Endothelial cell of umbilical vein (primary cell): ENCODE results near the gene ODF2L. TPM values are rescaled to one million over a fixed set of nuclear protein-coding genes. Genes with fewer than 3 reads are reported as not detected.

Experiments
- BruUV-seq: library from RNA; stranded (reverse); fragments of 400-500 nt; replicated peaks from 2 replicates; lab custom pipeline; 2021; lab: Mats Ljungman, UMichigan
- CTCF ChIA-PET: fragments of 300-600, 350-600 bp; sonication (Branson Sonifier 250); formaldehyde crosslinking; loops from one replicate; lab custom pipeline; 2021; ENCODE audit warnings: antibody characterized with exemption, inconsistent platforms; lab: Charles Lee
- POLR2A ChIA-PET: fragments of 300-600, 350-600 bp; sonication (Branson Sonifier 250); formaldehyde crosslinking; loops from one replicate; lab custom pipeline; 2021; ENCODE audit warnings: antibody characterized with exemption, inconsistent platforms; lab: Charles Lee
- DNase-seq: peaks from one replicate; pipeline ENCODE4 v3.0.0-alpha.2; 2011; ENCODE audit warnings: low read depth, low spot score
- FAIRE-seq: peaks from 2 replicates; lab custom pipeline; 2011; peaks lifted over from hg19 to GRCh38; lab: Jason Lieb, UNC
- H2AFZ ChIP-seq: 2 replicates; pipeline ENCODE4 v1.6.0; 2012; ENCODE audit warnings: low read depth, low read length, control low read depth, inconsistent platforms
- H3K27ac ChIP-seq: 2 replicates; pipeline ENCODE4 v1.5.1; 2011; ENCODE audit warnings: low read depth, mild to moderate bottlenecking, control low read depth, low read length, moderate library complexity; ENCODE audit not compliant: insufficient read depth
- H3K27me3 ChIP-seq, 2 experiments: 2 replicates each; pipeline versions ENCODE4 v1.6.0 to v1.6.1; 2011; ENCODE audit warnings: low read length in 2 of 2, mixed read lengths in 1 of 2; ENCODE audit not compliant: control insufficient read depth in 2 of 2, insufficient read depth in 2 of 2
- H3K36me3 ChIP-seq, 2 experiments: 2 replicates in 1 of 2; 3 replicates in 1 of 2; pipeline ENCODE4 v1.5.1; 2011; ENCODE audit warnings: low read length in 2 of 2, mild to moderate bottlenecking in 1 of 2, moderate library complexity in 1 of 2; ENCODE audit not compliant: control insufficient read depth in 2 of 2, insufficient read depth in 2 of 2; ENCODE audit errors: extremely low read depth in 1 of 2
- H3K4me1 ChIP-seq: 3 replicates; pipeline ENCODE4 v1.5.1; 2011; ENCODE audit warnings: mild to moderate bottlenecking, low read length; ENCODE audit not compliant: control insufficient read depth, insufficient read depth; ENCODE audit errors: extremely low read depth
- H3K4me2 ChIP-seq: 2 replicates; pipeline ENCODE4 v1.6.1; 2011; ENCODE audit warnings: low read length, control low read depth, mixed read lengths; ENCODE audit not compliant: insufficient read depth
- H3K4me3 ChIP-seq, 3 experiments: fragments of 200-600 bp in 1 of 3; sonication (generic), shearing (Covaris generic) in 1 of 3; replicated peaks in 1 of 3; 2 replicates each; pipeline ENCODE4 v1.5.1; 2011 to 2016; ENCODE audit warnings: control low read depth in 3 of 3, low read length in 3 of 3, mild to moderate bottlenecking in 2 of 3, inconsistent platforms in 1 of 3, low read depth in 1 of 3, moderate library complexity in 1 of 3; ENCODE audit not compliant: insufficient read depth in 1 of 3
- H3K79me2 ChIP-seq: 2 replicates; pipeline ENCODE4 v1.6.0; 2012; ENCODE audit warnings: low read length, inconsistent platforms; ENCODE audit not compliant: control insufficient read depth, insufficient read depth
- H3K9ac ChIP-seq: replicated peaks from 2 replicates; pipeline ENCODE3; 2011; ENCODE audit warnings: low read length, control low read depth; ENCODE audit not compliant: insufficient read depth; ENCODE audit errors: extremely low read depth
- H3K9me1 ChIP-seq: replicated peaks from 3 replicates; pipeline ENCODE4 v1.6.0; 2011; ENCODE audit warnings: mild to moderate bottlenecking, low read length; ENCODE audit not compliant: control insufficient read depth, insufficient read depth; ENCODE audit errors: extremely low read depth
- H3K9me3 ChIP-seq: replicated peaks from 2 replicates; pipeline ENCODE4 v1.5.1; 2012; ENCODE audit warnings: low read length, inconsistent platforms; ENCODE audit not compliant: control insufficient read depth, insufficient read depth
- H4K20me1 ChIP-seq: replicated peaks from 2 replicates; pipeline ENCODE3; 2011; ENCODE audit warnings: mild to moderate bottlenecking, low read length; ENCODE audit not compliant: control insufficient read depth, insufficient read depth; ENCODE audit errors: extremely low read depth
- CTCF ChIP-seq, 2 donors: IDR thresholded peaks; 1 replicate in 1 of 2; 2 replicates in 1 of 2; pipeline ENCODE4 v1.5.1; 2011; ENCODE audit warnings: low read length in 2 of 2, mild to moderate bottlenecking in 2 of 2, moderate library complexity in 2 of 2, control low read depth in 1 of 2, inconsistent platforms in 1 of 2, low read depth in 1 of 2; ENCODE audit not compliant: insufficient read depth in 1 of 2; ENCODE audit errors: extremely low read depth in 1 of 2
- EZH2 ChIP-seq: IDR thresholded peaks from 2 replicates; pipeline ENCODE4 v1.6.1; 2012; ENCODE audit warnings: borderline replicate concordance, low read depth, mild to moderate bottlenecking, moderate library complexity, low read length, inconsistent platforms; ENCODE audit not compliant: severe bottlenecking
- FOS ChIP-seq: IDR thresholded peaks from 2 replicates; pipeline ENCODE4 v1.6.1; 2011; ENCODE audit warnings: mild to moderate bottlenecking, low read length, moderate library complexity, borderline replicate concordance; ENCODE audit not compliant: insufficient read depth
- GATA2 ChIP-seq: IDR thresholded peaks from 2 replicates; pipeline ENCODE4 v1.7.0; 2011; ENCODE audit warnings: low read depth, mild to moderate bottlenecking, moderate library complexity, mixed read lengths, low read length; ENCODE audit not compliant: insufficient read length, insufficient read depth
- JUN ChIP-seq: IDR thresholded peaks from 2 replicates; pipeline ENCODE4 v1.6.1; 2011; ENCODE audit warnings: borderline replicate concordance, low read depth; ENCODE audit not compliant: insufficient read length, insufficient read depth
- MAX ChIP-seq: IDR thresholded peaks from 2 replicates; pipeline ENCODE4 v1.6.1; 2011; ENCODE audit not compliant: insufficient read depth, insufficient read length
- MYC ChIP-seq: IDR thresholded peaks from one replicate; pipeline ENCODE4 v1.6.1; 2011; ENCODE audit warnings: mild to moderate bottlenecking, low read depth, low read length
- POLR2A ChIP-seq: IDR thresholded peaks from 2 replicates; pipeline ENCODE4 v1.6.1; 2012; ENCODE audit warnings: low read depth, mild to moderate bottlenecking, control low read depth, low read length
- POLR2AphosphoS5 ChIP-seq: IDR thresholded peaks from 2 replicates; pipeline ENCODE4 v1.6.1; 2012; ENCODE audit warnings: low read depth, mild to moderate bottlenecking, control low read depth, low read length, moderate library complexity; ENCODE audit not compliant: insufficient read depth
- dilution Hi-C: fragments of 300-500 bp; cut with MboI; formaldehyde crosslinking; loops from one replicate; pipeline ENCODE4 v1.15.0; 2019; ENCODE audit warnings: low sequenced_read_pairs; ENCODE audit not compliant: extremely low pct_ligation_motif_present
- intact Hi-C: fragments of 100-400 bp; cut with micrococcal nuclease; formaldehyde crosslinking; loops from one replicate; pipeline ENCODE4 v1.10.0; 2022
- microRNA-seq: library from miRNA; unstranded; fragments of <30 nt; microRNA quantifications from one replicate; pipeline ENCODE4 v1.2.0, GENCODE V29; 2021; ENCODE audit warnings: borderline number of aligned reads, borderline replicate concordance
- polyA plus RNA-seq, 4 experiments: library from polyadenylated mRNA; depleted of rRNA in 3 of 4; stranded (reverse) in 3 of 4; unstranded in 1 of 4; fragments of >200 nt; gene quantifications; 2 replicates each; pipeline versions ENCODE4 v1.2.1 to v1.2.3, GENCODE V29; 2011 to 2012; ENCODE audit warnings: missing spikeins in 1 of 4
- small RNA-seq: library from RNA; depleted of rRNA; stranded (forward); fragments of <200 nt; gene quantifications from one replicate; pipeline ENCODE3, GENCODE V24; 2012; ENCODE audit warnings: low replicate concordance, low read depth; ENCODE audit not compliant: insufficient read depth, insufficient read length
- total RNA-seq: library from RNA; stranded (reverse); gene quantifications from 2 replicates; pipeline ENCODE4 v1.2.3, GENCODE V29; 2021

ODF2L gene
- total and polyA plus RNA-seq, 2 donors (not counting 3 experiments of a cell fraction or from before 2014, with no cell fraction given) = 9.6 to 74.7 TPM

DNA sequence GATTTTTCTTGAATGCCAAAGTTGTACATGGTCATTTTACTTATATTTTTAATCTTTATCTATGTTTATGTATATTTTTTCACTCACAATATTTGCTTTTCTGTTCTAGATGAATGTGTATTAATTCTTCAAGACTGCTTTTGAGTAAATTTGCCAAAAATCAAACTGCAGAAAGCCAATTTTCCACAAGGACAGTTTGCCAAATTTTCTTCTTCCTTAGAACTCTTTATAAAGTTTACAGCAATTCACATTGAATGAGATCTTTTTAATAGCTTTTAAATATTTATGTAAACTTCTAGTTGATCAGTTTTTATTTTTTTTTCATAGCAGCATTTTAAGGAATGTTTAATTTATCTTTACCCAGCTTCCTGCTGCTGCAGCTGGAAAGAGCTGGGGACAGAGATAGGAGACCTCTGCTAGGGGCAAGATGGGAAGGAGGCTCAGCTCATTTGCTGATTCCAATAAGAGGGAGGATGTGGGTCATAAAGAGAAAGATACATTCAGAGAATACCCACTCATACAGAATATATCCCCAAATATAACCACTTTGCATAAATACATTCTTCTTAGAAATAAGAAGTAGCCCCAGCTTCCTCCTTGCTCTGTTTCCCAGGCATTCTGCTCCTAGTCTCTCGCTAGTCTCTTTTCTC is 93.0 kb downstream of the ODF2L start:
- H3K4me3 ChIP-seq = no peak overlapping the region
- no peak for FAIRE-seq
- H3K9me1 ChIP-seq = no peaks in the 10 kb centered on the region
- intact Hi-C loops = no loop called here
- no peak for DNase-seq
- no peaks in the 10 kb centered on the region for H3K9me3 ChIP-seq
- no peak overlapping the region for H3K4me2 ChIP-seq
- H3K27me3 ChIP-seq = no peaks in the 10 kb centered on the region
- no peaks in the 10 kb centered on the region for H3K4me1 ChIP-seq
- H3K9ac ChIP-seq = no peak overlapping the region
- no peaks in the 10 kb centered on the region for H3K36me3 ChIP-seq
- POLR2A ChIA-PET = no interaction called here
- CTCF ChIA-PET = interaction anchor here (0.9 kb wide), 1 partner anchor 15 kb away, joined by 3 read pairs; no protein-coding TSS in a partner anchor
- dilution Hi-C loops = no loop called here
- no peaks in the 10 kb centered on the region for H3K79me2 ChIP-seq
- no peak overlapping the region for H2AFZ ChIP-seq
- TF ChIP-seq FOS = no peak
- TF ChIP-seq CTCF (IDR thresholded peaks at IDR 0.05; ENCODE audit: extremely low read depth in 1 of 2, insufficient read depth in 1 of 2, low read depth in 1 of 2, low read length in 2 of 2) = no peak
- no peak for TF ChIP-seq POLR2A
- no peak for TF ChIP-seq EZH2
- TF ChIP-seq MYC = no peak
- TF ChIP-seq JUN = no peak
- no peak for TF ChIP-seq POLR2AphosphoS5
- no peak for TF ChIP-seq MAX
- TF ChIP-seq GATA2 = no peak
- no peak overlapping the region for H3K27ac ChIP-seq
- BruUV-seq = no TSS peak
- H4K20me1 ChIP-seq = no peaks in the 10 kb centered on the region

Small RNA genes lying within 50 kb of the gene (microRNA-seq; reads per million reads assigned to microRNA genes)
- not detected for gene MIR7856

Small RNA genes lying within 50 kb of the gene (small RNA-seq; reads per million reads assigned to genes)
- not detected for gene MIR7856

Other genes with a start within 250 kb of the ODF2L start
- not detected in 2 replicates for gene COL24A1, start 239.6 kb downstream of the ODF2L start, total RNA-seq
- 0.02 and 0.03 TPM in 2 replicates for gene COL24A1, start 239.6 kb downstream of the ODF2L start, polyA plus RNA-seq
- gene CLCA2, start 27.8 kb upstream of the ODF2L start, total RNA-seq = 0.11 TPM in 1 of 2 replicates, not detected in the other
- gene CLCA2, start 27.8 kb upstream of the ODF2L start, polyA plus RNA-seq = 0.01 and 0.05 TPM in 2 replicates
- not detected in 2 replicates for gene CLCA1, start 72.6 kb upstream of the ODF2L start, total RNA-seq
- gene CLCA1, start 72.6 kb upstream of the ODF2L start, polyA plus RNA-seq = not detected in 2 replicates
- gene CLCA4, start 150.8 kb upstream of the ODF2L start, total RNA-seq = not detected in 2 replicates
- gene CLCA4, start 150.8 kb upstream of the ODF2L start, polyA plus RNA-seq = not detected in 2 replicates